ENCODE data around the gene HNRNPC.

Gene HNRNPC

GRCh38 chr14:21204167-21205025, 64.8 kb downstream of the HNRNPC start:
- TF ChIP-seq ZNF274 (IDR thresholded peaks at IDR 0.05; ENCODE audit: low read depth, low read length), result no peak

GRCh38 chr14:21203470-21204166, 65.6 kb downstream of the HNRNPC start:
- TF ChIP-seq ZNF274 (IDR thresholded peaks at IDR 0.05; ENCODE audit: low read depth, low read length), result no peak
- no peak overlapping the region for H3K4me3 ChIP-seq (ENCODE audit: low read length)

More at GRCh38 chr14:21204167-21205025, 64.8 kb downstream of the HNRNPC start:
- no peak overlapping the region for H3K4me3 ChIP-seq (ENCODE audit: low read length)

GRCh38 chr14:21202463-21203358, 66.5 kb downstream of the HNRNPC start:
- no peak overlapping the region for H3K4me3 ChIP-seq (ENCODE audit: low read length)
- no peak for TF ChIP-seq ZNF274 (IDR thresholded peaks at IDR 0.05; ENCODE audit: low read depth, low read length)

- no peak overlapping the region for H3K4me3 ChIP-seq (ENCODE audit: low read length)
- TF ChIP-seq ZNF274 (IDR thresholded peaks at IDR 0.05; ENCODE audit: low read depth, low read length), result no peak
These were observed 67.3 kb downstream of the HNRNPC start for GRCh38 chr14:21201732-21202462.

- H3K4me3 ChIP-seq (ENCODE audit: low read length), result no peak overlapping the region
- TF ChIP-seq ZNF274 (IDR thresholded peaks at IDR 0.05; ENCODE audit: low read depth, low read length), result no peak
These were observed 68.3 kb downstream of the HNRNPC start for GRCh38 chr14:21200752-21201461.

GRCh38 chr14:21199611-21200560, 69.4 kb downstream of the HNRNPC start:
- no peak for TF ChIP-seq ZNF274 (IDR thresholded peaks at IDR 0.05; ENCODE audit: low read depth, low read length)
- no peak overlapping the region for H3K4me3 ChIP-seq (ENCODE audit: low read length)

GRCh38 chr14:21197418-21198205, 71.6 kb downstream of the HNRNPC start:
- TF ChIP-seq ZNF274 (IDR thresholded peaks at IDR 0.05; ENCODE audit: low read depth, low read length), result no peak
- H3K4me3 ChIP-seq (ENCODE audit: low read length), result no peak overlapping the region

GRCh38 chr14:21194597-21194996, 74.6 kb downstream of the HNRNPC start:
- TF ChIP-seq ZNF274 (IDR thresholded peaks at IDR 0.05; ENCODE audit: low read depth, low read length), result no peak

GRCh38 chr14:21192875-21193535, 76.2 kb downstream of the HNRNPC start:
- TF ChIP-seq ZNF274 (IDR thresholded peaks at IDR 0.05; ENCODE audit: low read depth, low read length), result no peak
- no peak overlapping the region for H3K4me3 ChIP-seq (ENCODE audit: low read length)

More at GRCh38 chr14:21194597-21194996, 74.6 kb downstream of the HNRNPC start:
- no peak overlapping the region for H3K4me3 ChIP-seq (ENCODE audit: low read length)

- no peak for TF ChIP-seq ZNF274 (IDR thresholded peaks at IDR 0.05; ENCODE audit: low read depth, low read length)
- no peak overlapping the region for H3K4me3 ChIP-seq (ENCODE audit: low read length)
These were observed 76.8 kb downstream of the HNRNPC start for GRCh38 chr14:21192447-21192822.

Data from GM08714 (cell line).